ENCODE results near the gene SAT2.
A peak's percentile ranks its signal among the peaks of the same experiment; 100 is the strongest.
"Not testable (repeated sequence)": the region's sequence is repeated elsewhere in the genome, so short reads cannot be mapped to it uniquely, and the experiment has no call there.

SAT2 gene

GRCh38 chr17:7627250-7628121 lies at the start of gene SAT2:
TSS of gene SAT2 (minus strand) at chr17:7627821. CDS start at chr17:7627635, 186 bp downstream.
- peak; percentile 83 for DNase-seq

- DNase-seq: no peak
Measured at GRCh38 chr17:7676533-7676932, 48.9 kb upstream of the SAT2 start.

DNA sequence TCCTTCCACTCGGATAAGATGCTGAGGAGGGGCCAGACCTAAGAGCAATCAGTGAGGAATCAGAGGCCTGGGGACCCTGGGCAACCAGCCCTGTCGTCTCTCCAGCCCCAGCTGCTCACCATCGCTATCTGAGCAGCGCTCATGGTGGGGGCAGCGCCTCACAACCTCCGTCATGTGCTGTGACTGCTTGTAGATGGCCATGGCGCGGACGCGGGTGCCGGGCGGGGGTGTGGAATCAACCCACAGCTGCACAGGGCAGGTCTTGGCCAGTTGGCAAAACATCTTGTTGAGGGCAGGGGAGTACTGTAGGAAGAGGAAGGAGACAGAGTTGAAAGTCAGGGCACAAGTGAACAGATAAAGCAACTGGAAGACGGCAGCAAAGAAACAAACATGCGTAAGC lies 47.3 kb upstream of the SAT2 start:
- DNase-seq: no peak

DNA sequence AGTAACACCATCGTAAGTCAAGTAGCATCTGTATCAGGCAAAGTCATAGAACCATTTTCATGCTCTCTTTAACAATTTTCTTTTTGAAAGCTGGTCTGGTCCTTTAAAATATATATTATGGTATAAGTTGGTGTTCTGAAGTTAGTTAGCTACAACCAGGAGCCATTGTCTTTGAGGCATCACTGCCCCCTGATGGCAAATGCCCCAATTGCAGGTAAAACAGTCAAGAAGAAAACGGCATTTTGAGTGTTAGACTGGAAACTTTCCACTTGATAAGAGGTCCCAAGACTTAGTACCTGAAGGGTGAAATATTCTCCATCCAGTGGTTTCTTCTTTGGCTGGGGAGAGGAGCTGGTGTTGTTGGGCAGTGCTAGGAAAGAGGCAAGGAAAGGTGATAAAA lies 45.6 kb upstream of the SAT2 start:
- peak; percentile 45 for DNase-seq

- no peak for DNase-seq
Measured at GRCh38 chr17:7668482-7668881, 40.9 kb upstream of the SAT2 start.

DNA sequence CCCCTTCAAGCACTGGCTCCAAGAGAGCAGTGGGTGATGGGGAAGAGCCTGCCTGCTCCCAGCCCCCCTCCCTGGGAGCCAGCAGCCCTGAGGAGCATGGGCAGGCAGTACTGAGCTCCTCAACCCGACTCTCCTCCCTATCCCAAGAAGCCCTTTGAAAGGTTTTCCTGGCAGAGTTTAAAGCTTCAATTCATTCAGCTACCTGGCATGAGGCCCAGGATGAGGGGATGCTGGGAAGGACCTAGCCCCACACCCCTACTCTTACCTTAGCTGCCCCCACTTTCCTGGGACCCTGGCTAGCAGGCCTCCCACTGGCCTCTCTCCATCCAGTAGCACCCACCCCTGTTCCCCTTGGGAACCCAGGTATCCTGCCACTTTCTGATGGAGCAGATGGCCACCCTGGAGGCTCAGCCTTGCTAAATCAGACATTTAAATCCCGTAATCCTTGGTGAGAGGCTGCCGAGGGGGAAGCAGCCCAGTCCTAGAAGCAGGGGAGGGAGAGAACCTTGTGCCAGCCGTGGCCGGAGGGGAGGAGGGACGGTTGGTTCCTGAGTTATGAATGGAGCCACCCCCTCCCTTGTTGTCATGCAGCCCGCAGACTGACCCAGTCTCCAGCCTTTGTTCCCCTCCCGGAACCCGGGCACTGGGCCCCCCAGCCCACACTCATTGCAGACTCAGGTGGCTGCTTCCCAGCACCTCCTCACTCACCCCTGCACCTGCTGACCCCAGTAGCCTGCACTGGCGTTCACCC lies 40.2 kb upstream of the SAT2 start:
- no peak for DNase-seq

- DNase-seq: no peak
Measured at GRCh38 chr17:7656958-7657609, 29.5 kb upstream of the SAT2 start.

DNA sequence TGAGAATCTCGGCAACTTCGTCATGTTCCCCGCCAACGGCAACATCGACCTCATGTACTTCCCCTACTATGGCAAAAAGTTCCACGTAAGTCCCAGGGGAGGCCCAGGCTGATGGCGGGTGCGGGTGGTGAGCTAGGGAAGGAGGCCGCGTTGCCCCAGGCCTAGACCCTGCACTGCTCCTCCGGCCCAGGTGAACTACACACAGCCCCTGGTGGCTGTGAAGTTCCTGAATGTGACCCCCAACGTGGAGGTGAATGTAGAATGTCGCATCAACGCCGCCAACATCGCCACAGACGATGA lies 27.9 kb upstream of the SAT2 start:
- DNase-seq: no peak

DNA sequence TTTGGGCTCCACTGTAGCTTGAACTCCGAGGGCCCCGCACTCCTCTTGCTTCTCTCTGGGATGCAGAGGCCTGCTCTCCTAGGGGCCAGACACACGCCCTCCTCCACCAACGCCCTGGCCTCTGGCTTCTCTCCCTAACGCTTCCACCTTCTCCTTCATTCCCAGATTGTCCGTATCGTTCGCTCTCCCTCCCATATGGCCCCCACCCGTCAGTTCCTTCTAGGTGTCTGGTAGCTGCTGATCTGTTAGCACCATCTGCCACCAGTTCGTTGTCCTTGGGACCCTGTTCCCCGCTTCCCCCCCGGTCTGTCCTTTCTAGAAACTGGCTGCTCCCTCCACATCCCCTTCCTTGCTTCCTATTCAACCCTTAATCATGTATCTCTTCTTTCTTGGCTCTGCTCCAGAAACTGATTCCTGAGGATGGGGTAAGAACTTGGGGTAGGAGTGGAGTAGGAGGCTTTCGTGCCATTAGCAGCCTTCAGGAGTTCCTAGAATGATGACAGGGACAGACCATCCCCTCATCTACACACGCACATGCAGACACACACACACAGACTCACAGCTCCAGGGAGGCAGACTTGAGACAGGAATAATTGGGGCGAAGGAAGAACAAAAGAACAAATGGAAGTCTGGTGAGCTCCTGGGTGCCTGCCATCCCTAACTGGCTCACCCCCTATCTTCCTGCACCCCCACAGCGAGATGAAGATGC lies 27.4 kb upstream of the SAT2 start:
- DNase-seq: no peak

GRCh38 chr17:7652388-7653356 lies 25.1 kb upstream of the SAT2 start:
- DNase-seq: no peak

GRCh38 chr17:7651665-7652387 lies 24.2 kb upstream of the SAT2 start:
- DNase-seq: no peak

DNA sequence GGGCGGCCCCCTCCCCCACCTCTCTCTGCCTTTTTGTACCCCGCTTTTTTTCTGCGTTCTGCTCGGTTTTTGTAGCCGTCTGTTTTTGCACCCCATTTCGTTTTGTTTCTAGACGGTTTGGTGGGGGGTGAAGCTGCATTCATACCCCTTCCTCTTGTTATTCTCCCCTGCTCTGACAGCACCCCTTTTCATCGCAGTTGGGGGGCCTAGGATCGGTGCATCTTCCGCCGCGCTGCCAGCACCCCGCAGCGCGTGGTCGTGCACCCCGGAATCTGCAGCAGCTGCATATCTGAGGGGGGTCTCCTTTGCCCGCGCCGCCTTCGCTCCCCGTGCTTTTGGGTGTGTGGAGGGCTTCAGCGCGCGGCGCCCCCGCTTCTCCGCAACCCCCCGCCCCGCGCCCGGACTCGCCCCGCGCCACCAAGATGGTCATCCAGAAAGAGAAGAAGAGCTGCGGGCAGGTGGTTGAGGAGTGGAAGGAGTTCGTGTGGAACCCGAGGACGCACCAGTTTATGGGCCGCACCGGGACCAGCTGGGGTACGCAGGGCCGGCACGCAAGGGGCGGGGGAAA lies 23.6 kb upstream of the SAT2 start:
- DNase-seq: no peak

GRCh38 chr17:7650509-7651096 lies 23.0 kb upstream of the SAT2 start, which contains the start of gene ATP1B2:
TSS of gene ATP1B2 (plus strand) at chr17:7650926. CDS start at chr17:7651519, 593 bp downstream.
- DNase-seq: peak; percentile 74

GRCh38 chr17:7647018-7647417 lies 19.4 kb upstream of the SAT2 start:
- DNase-seq: no peak

DNA sequence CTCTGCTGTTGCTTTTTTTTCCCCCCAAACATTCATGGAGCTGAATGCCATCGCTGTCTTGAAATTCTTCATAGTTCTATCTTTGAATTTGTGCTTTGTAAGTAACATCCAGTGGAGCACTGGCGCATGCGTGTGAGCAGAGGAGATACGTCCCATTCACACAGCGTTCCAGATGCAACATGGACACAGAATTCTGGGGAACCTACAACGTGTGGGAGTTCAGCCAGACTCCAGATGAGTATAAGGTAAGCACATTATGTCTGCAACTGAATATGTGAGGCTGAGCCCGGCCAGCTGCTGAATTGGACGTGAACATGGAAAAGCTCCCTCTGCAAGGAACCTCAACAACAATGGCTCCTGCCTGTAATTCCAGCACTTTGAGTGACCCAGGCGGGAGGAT lies 18.8 kb upstream of the SAT2 start:
- no peak for DNase-seq

DNA sequence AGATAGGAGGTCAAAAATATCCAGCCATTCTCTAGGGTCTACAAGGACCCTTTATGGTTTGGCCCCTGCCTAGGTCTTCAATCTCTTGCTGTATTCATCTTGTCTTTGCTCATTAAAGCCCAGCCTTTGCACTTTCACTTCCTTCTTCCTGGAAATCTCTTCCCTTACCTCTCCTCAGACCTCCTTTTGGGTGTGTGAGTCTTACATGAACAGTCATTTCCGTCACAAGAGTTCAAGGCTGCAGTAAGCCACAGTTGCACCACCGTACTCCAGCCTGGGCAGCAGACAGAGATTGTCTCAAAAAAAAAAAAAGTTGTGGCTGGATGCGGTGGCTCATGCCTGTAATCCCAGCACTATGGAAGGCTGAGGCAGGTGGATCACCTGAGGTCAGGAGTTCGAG lies 17.2 kb upstream of the SAT2 start:
- no peak for DNase-seq

GRCh38 chr17:7641635-7642034 lies 14.0 kb upstream of the SAT2 start:
- not testable (repeated sequence) for DNase-seq

- DNase-seq: no peak
Measured at GRCh38 chr17:7640783-7641182, 13.2 kb upstream of the SAT2 start.

GRCh38 chr17:7636163-7636562 lies 8.5 kb upstream of the SAT2 start:
- DNase-seq: no peak

DNA sequence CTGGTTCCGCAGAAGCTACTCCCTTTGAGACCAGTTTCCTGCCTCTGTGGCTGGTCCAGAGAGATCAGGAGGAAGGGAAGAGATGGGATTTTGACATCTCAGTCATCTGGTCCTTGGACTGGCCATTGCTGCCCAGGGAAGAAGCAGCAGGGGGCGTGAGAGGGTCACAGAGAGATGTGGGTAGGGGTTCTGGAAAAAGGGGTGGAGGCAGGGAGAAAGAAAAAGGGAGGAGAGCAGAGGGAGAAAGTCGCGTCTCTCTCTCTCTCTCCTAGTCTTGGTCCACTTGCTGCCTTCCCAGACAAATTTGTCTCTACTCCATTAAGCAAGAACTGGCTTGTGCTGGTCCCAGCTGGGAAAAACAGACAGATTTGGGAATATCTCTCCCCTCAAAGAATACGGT lies 6.8 kb upstream of the SAT2 start:
- DNase-seq: no peak
